Upper lobe of right lung (tissue), 1 donor: ENCODE data around the gene IGF1R. TPM values are rescaled to one million over a fixed set of nuclear protein-coding genes. Genes with fewer than 3 reads are reported as not detected.

Source experiments
- ATAC-seq: fragments of 200-7000 bp; cut with Tn5 transposase; one replicate; pipeline ENCODE4 v1.9.1; 2020; ENCODE audit warnings: mild to moderate bottlenecking, moderate library complexity
- DNase-seq: peaks from one replicate; pipeline ENCODE4 v3.0.0-alpha.2; 2020
- H3K27ac ChIP-seq: fragments of 200-600 bp; one replicate; pipeline ENCODE4 v1.8.0; 2022
- H3K27me3 ChIP-seq: fragments of 200-600 bp; one replicate; pipeline ENCODE4 v1.8.0; 2022; ENCODE audit warnings: mild to moderate bottlenecking
- H3K36me3 ChIP-seq: fragments of 200-600 bp; one replicate; pipeline ENCODE4 v1.8.0; 2022
- H3K4me1 ChIP-seq: fragments of 200-600 bp; one replicate; pipeline ENCODE4 v1.8.0; 2022
- H3K4me3 ChIP-seq: fragments of 200-600 bp; one replicate; pipeline ENCODE4 v1.8.0; 2022; ENCODE audit warnings: mild to moderate bottlenecking
- H3K9me3 ChIP-seq: fragments of 200-600 bp; one replicate; pipeline ENCODE4 v1.8.0; 2022
- CTCF ChIP-seq: fragments of 200-600 bp; IDR thresholded peaks from one replicate; pipeline ENCODE4 v1.8.0; 2022; ENCODE audit warnings: antibody characterized with exemption
- intact Hi-C: fragments of 100-400 bp; cut with DNase I; formaldehyde crosslinking; loops from one replicate; pipeline ENCODE4 v1.11.0; 2022
- total RNA-seq: library from RNA; stranded (reverse); fragmentation: NEBNext Ultra II Directional; extraction: Animal tissue kit (Norgen Biotek cat#: 25700); gene quantifications from one replicate; pipeline ENCODE4 v1.2.1, GENCODE V29; 2021
- donor health status: DM: no; HTN: yes; CAD: no; lungs with severe emphysema.

The IGF1R gene
- total RNA-seq, 1 donor from 2014 or later: 40.0 TPM

GRCh38 chr15:98728811-98729160 is 80.4 kb downstream of the IGF1R start:
- H3K9me3 ChIP-seq: no peaks in the 10 kb centered on the region
- ATAC-seq: no peak
- no peaks in the 10 kb centered on the region for H3K36me3 ChIP-seq
- peak overlapping the region; percentile 85 for H3K27ac ChIP-seq
- H3K4me3 ChIP-seq: no peak overlapping the region
- intact Hi-C loops: no loop called here
- H3K27me3 ChIP-seq: no peaks in the 10 kb centered on the region
- peaks cover 31% of the 10 kb centered on the region for H3K4me1 ChIP-seq
- no peak for DNase-seq
- TF ChIP-seq CTCF: no peak

DNA sequence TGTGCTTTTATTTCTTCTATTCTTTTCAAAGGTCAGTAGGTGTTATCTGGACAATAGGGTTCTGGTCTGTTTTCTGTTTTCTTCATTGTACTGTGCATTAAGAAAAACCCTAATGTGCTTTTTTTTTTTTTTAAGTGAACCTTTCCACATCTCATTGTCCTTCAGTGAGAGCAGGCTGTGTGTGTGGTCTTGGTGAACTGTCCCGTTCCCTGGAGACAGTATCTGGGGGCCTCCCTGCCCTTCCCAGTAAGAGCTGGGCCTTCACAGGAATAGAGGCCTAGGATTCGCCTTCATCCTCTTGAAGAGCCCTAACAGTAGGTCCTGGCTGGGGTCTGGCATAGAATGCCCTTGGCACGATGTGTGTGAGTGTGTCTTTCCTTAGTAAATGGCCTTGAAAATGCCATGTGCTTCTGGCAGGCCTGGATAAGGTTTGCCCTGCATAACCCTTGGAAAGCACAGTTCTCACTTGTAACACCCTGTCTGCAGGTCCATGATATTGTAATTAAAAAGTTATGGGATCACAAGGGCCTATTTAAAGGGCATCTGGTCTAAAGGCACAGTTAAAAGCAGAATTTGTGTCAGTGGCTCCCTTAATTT is 81.2 kb downstream of the IGF1R start:
- DNase-seq (no peak), ATAC-seq (no peak)
- Histone ChIP-seq H3K27ac (peak overlapping the region; percentile 85), H3K4me3 (no peak overlapping the region), H3K36me3 (no peaks in the 10 kb centered on the region), H3K9me3 (no peaks in the 10 kb centered on the region), H3K4me1 (peaks cover 36% of the 10 kb centered on the region), H3K27me3 (no peaks in the 10 kb centered on the region)
- intact Hi-C loops: no loop called here
- TF ChIP-seq CTCF: no peak

DNA sequence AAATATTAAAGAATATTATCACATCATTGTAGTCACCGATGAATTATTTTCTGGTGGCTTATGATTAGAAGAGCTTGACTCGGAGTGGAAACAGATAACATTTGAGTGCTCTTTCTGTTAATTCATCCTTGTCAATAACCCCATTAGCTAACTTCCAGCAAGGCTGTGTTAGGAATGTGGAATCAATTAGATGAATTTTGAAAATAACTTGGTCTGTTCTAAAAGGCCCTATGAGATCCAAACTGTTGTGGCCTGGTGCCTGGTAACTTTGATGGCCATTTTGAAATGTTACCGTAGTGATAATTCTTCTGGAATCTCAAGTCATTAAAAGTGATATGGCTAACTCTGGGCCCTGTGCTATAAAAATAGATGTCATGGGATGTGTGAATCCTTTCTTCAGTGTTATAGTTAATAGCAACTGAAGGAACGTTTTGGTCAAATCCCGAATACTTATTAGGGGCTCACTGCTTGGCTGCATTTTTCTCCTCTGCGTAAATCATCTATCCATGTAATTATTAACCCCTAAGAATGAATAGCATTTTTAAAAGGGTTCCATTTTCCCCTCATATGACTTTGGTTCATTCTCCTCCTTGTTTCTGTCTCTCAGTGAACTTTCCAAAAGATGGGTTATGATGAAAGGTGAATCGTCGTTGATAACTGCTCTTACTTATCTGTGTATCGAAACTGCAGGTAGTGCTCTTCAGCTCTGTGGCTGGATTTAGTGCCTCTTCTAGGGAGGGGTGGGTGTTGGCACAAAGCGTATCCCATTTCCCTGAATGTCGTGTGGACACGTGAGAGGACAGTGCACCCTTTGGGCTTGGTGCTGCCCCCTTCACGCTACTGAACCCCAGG is 82.7 kb downstream of the IGF1R start:
- no peak for DNase-seq
- Histone ChIP-seq H3K4me3 (no peak overlapping the region), H3K4me1 (peaks cover 45% of the 10 kb centered on the region), H3K27ac (no peak overlapping the region), H3K9me3 (no peaks in the 10 kb centered on the region), H3K27me3 (no peaks in the 10 kb centered on the region), H3K36me3 (no peaks in the 10 kb centered on the region)
- ATAC-seq: no peak
- intact Hi-C loops: no loop called here
- no peak for TF ChIP-seq CTCF

DNA sequence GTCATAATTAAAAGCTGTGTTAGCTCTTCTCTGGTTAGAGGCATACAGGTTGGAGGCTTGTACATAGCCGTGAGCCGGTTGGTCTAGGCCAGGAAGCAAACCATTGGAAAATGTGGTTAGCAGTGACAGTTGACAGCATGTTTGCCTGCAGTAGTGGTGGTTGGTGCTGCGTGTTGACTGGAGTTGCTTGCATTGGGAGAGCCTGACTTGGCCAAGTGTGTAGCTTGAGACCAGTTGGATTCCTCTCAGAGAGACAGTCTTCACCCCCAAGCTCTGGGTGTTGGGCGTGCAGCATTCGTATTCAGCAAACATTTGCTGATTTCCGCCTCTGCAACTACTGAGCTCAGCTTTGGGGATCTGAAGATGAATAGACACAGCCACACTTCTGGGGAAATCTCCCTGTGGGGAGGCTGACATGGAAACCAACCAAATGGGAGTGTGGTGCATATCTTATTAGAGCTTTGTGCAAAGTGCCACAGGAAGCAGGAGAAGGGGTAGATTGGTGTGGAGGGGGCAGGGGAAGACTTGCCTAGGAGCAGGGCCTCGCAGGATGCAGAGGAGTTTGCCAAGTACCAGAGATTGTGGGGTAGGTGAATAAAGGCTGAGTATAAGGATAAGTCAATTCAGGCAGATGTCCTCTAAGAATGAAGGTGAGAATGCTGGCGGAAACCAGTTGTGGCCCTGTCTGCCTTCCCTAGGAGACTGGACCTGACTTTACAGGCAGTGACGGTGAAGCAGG is 83.5 kb downstream of the IGF1R start:
- Histone ChIP-seq H3K9me3 (no peaks in the 10 kb centered on the region), H3K4me3 (no peak overlapping the region), H3K27me3 (no peaks in the 10 kb centered on the region), H3K27ac (no peak overlapping the region), H3K4me1 (peaks cover 44% of the 10 kb centered on the region), H3K36me3 (no peaks in the 10 kb centered on the region)
- intact Hi-C loops: no loop called here
- no peak for ATAC-seq
- no peak for TF ChIP-seq CTCF
- DNase-seq: no peak

DNA sequence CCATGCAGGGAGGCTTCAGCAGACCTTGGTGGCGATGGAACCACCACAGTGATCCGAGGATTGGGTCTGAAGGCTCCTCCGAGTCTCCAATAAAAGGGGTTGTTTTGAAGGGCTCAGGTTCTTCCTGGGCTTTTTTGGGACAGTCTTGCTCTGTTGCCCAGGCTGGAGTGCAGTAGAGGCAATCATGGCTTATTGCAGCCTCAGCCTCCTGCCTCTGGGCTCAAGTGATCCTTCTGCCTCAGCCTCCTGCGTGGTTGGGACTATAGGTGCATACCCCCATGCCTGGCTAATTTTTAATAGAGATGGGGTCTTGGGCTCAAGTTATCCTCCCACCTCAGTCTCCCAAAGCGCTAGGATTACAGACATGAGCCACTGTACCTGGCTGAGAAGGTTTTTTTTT is 84.8 kb downstream of the IGF1R start:
- TF ChIP-seq CTCF: no peak
- Histone ChIP-seq H3K36me3 (no peaks in the 10 kb centered on the region), H3K9me3 (no peaks in the 10 kb centered on the region), H3K4me1 (peaks cover 34% of the 10 kb centered on the region), H3K27ac (no peak overlapping the region), H3K27me3 (no peaks in the 10 kb centered on the region), H3K4me3 (no peak overlapping the region)
- ATAC-seq (no peak), DNase-seq (no peak)
- intact Hi-C loops: no loop called here
